ENCODE results near the gene VPS8.

Gene VPS8

GRCh38 chr3:185049710-185050109, 237.7 kb downstream of the VPS8 start:
- no peak overlapping the region for H3K4me3 ChIP-seq (ENCODE audit: low read depth, low read length)

GRCh38 chr3:185051801-185052200, 239.8 kb downstream of the VPS8 start:
- no peak overlapping the region for H3K4me3 ChIP-seq (ENCODE audit: low read depth, low read length)

GRCh38 chr3:185052631-185053030, 240.7 kb downstream of the VPS8 start:
- H3K4me3 ChIP-seq (ENCODE audit: low read depth, low read length) = no peak overlapping the region

GRCh38 chr3:185056908-185057307, 244.9 kb downstream of the VPS8 start:
- no peak overlapping the region for H3K4me3 ChIP-seq (ENCODE audit: low read depth, low read length)

- no peak overlapping the region for H3K4me3 ChIP-seq (ENCODE audit: low read depth, low read length)
These were observed 245.9 kb downstream of the VPS8 start for GRCh38 chr3:185057829-185058228.

GRCh38 chr3:185058796-185059195, 246.8 kb downstream of the VPS8 start:
- no peak overlapping the region for H3K4me3 ChIP-seq (ENCODE audit: low read depth, low read length)

GRCh38 chr3:185059766-185060165, 247.8 kb downstream of the VPS8 start:
- H3K4me3 ChIP-seq (ENCODE audit: low read depth, low read length) = no peak overlapping the region

GRCh38 chr3:185060655-185061054, 248.7 kb downstream of the VPS8 start:
- no peak overlapping the region for H3K4me3 ChIP-seq (ENCODE audit: low read depth, low read length)

- no peak overlapping the region for H3K4me3 ChIP-seq (ENCODE audit: low read depth, low read length)
These were observed 250.2 kb downstream of the VPS8 start for GRCh38 chr3:185062191-185062590.

- no peak overlapping the region for H3K4me3 ChIP-seq (ENCODE audit: low read depth, low read length)
These were observed 251.5 kb downstream of the VPS8 start for GRCh38 chr3:185063431-185063830.

- no peak overlapping the region for H3K4me3 ChIP-seq (ENCODE audit: low read depth, low read length)
These were observed 253.1 kb downstream of the VPS8 start for GRCh38 chr3:185065059-185065458.

- no peak overlapping the region for H3K4me3 ChIP-seq (ENCODE audit: low read depth, low read length)
These were observed 254.3 kb downstream of the VPS8 start for GRCh38 chr3:185066251-185066650.

GRCh38 chr3:185067173-185067572, 255.2 kb downstream of the VPS8 start:
- no peak overlapping the region for H3K4me3 ChIP-seq (ENCODE audit: low read depth, low read length)

- H3K4me3 ChIP-seq (ENCODE audit: low read depth, low read length) = no peak overlapping the region
These were observed 257.4 kb downstream of the VPS8 start for GRCh38 chr3:185069037-185070030.

GRCh38 chr3:185070491-185071286, 258.7 kb downstream of the VPS8 start:
- H3K4me3 ChIP-seq (ENCODE audit: low read depth, low read length) = no peak overlapping the region

GRCh38 chr3:185071287-185071800, 259.4 kb downstream of the VPS8 start:
- H3K4me3 ChIP-seq (ENCODE audit: low read depth, low read length) = no peak overlapping the region

GRCh38 chr3:185075547-185075946, 263.6 kb downstream of the VPS8 start:
- H3K4me3 ChIP-seq (ENCODE audit: low read depth, low read length) = no peak overlapping the region

GRCh38 chr3:185076219-185076618, 264.3 kb downstream of the VPS8 start:
- H3K4me3 ChIP-seq (ENCODE audit: low read depth, low read length) = no peak overlapping the region

- H3K4me3 ChIP-seq (ENCODE audit: low read depth, low read length) = no peak overlapping the region
These were observed 267.7 kb downstream of the VPS8 start for GRCh38 chr3:185079625-185080024.

- no peak overlapping the region for H3K4me3 ChIP-seq (ENCODE audit: low read depth, low read length)
These were observed 269.6 kb downstream of the VPS8 start for GRCh38 chr3:185081521-185081920.

- H3K4me3 ChIP-seq (ENCODE audit: low read depth, low read length) = no peak overlapping the region
These were observed 270.2 kb downstream of the VPS8 start for GRCh38 chr3:185082149-185082548.

GRCh38 chr3:185082829-185083228, 270.9 kb downstream of the VPS8 start:
- H3K4me3 ChIP-seq (ENCODE audit: low read depth, low read length) = no peak overlapping the region
